NCI-H128 (cell line): ENCODE data around the gene EMC10.

Experiments
- DNase-seq: peaks from one replicate; lab custom pipeline; 2025; ENCODE audit not compliant: unreplicated experiment; lab: John Stamatoyannopoulos, UW

EMC10 gene

DNA sequence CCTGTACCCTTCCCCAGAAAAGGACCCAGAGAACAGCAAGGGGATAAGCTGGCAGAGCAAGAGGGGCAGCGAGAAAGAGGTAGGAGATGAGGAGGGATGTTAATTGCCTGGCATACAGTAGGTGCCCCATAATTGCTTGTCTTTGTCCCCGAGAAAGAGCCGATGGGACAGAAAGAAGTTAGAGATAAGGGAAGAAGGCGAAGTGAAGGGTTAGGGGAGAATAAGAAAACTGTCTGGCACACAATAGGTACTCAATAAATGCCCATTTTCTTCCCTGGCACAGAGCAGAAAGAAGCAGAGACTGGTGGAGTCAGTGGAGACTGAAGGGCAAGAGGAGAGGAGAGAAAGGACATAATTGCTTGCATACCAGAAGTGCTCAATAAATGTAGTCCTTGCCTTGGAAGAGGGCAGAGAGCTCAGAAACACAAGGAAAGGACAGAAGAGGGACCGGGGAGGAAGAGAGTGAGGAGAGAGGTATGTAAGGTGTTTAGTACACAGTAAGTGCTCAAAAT lies 18.8 kb downstream of the EMC10 start:
- DNase-seq = no peak

DNA sequence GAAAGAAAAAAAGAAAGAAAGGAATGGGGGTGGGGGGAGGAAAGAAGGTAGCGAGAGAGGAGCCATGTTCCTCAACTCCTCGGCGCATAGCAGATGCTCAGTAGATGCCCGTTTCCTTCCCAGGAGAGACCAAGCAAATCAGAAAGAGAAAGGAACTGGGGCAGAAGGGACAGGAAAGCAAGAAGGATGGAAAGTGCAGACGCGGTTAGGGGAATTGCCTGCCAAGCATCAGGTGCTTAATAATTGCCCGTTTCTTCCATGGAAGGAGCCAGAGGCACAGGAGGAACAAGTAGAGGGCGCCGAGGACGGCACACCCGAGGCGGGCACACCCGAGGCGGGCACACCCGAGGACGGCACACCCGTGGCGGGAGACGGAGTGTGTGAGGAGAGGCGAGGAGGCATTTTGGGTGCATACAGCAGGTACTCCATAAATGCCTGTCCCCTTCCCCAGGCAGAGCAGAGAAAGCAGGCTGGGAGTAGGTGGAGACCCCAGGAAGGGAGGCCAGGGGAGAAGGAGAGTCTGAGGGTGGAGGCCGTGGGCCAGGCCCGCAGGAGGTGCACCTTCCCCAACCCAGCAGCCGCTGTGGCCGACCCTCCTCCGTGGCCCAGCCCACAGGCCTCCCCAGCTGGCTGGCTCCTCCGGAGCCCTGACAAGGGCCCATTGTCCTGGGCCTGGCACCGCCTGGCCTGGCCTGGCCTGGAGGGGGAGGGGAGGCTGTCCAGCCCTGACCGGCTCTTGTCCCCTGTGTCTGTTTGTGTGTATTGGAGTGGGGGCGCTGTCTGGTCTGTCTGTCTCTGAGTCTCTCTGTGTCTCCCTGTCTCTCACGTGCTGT lies 20.1 kb downstream of the EMC10 start:
- DNase-seq = no peak

DNA sequence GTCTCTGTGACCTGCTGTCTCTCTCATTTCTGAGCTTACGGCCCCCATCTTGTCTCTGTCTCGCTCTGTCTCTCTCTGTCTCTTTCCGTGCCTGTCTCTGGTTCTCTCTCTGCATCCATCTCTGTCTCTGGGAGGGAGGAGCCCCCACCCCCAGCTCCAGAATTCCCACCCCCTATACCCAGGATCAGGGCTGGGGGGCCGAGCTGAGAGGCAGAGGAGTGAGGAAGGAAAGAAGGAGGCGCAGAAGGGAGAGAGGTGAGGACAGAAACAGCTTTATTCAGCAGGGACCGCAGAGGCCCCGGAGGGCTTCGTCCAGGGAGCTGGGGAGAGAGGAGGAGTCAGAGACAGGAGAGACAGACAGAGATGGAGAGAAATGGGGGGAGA lies 20.7 kb downstream of the EMC10 start:
- no peak for DNase-seq

DNA sequence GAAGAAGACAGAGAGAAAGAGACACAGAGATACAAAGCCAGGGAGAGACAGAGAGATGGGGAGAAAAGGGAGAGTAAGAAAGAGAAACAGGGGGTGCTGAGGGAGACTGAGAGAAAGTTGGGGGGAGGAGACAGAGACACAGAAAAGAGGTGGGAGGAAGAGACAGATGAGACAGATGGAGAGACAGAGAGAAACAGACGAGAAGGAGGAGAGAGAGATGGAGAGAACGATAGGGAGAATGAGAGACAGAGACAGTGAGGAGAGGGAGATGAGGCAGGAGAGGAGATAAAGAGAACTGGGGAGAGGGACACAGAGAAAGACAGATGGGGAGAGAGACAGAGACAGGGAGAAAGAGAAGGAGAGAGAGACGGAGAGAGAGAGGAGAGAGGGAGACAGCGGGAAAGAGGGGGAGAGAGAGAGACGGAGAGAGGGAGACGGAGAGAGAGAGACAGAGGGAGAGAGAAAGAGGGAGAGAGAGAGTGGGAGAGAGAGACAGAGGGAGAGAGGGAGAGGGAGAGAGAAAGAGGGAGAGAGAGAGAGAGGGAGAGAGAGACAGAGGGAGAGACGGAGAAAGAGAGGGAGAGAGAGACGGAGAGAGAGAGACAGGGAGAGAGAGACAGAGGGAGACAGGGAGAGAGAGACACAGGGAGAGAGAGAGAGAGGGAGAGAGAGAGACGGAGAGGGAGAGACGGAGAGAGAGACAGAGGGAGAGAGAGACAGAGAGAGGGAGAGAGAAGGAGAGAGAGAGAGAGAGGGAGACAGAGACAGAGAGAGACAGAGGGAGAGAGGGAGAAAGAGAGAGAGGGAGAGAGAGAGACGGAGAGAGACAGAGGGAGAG lies 22.1 kb downstream of the EMC10 start:
- no peak for DNase-seq

DNA sequence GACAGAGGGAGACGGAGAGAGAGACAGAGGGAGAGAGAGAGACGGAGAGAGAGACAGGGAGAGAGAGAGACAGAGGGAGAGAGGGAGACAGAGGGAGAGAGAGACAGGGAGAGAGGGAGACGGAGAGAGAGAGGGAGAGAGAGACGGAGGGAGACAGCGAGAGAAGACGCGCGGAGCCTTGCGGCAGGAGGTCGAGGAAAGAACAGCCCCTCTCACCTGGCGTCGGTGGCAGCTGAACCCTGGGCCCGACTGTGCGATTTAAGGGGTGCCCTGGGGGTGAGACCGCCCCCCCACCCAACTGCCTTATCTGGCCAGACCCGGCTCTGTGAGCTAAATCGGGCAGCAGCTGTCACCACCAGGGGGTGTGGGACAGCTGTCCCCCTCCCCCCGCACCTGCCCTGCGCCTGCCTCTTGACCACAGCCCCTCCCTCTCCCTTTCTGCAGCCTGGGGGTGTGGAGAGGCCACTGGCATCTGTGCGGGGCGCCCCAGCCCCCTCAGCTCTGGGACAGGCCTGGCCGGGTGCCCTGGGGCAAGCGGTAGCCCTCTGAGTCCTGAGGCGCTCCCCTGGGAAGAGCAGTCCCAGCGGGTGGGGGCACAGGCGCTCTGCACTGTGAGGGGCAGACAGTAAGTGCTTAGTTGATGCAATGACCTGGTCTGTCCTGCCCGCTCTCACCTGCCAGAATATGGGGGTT lies 23.9 kb downstream of the EMC10 start:
- DNase-seq = no peak

DNA sequence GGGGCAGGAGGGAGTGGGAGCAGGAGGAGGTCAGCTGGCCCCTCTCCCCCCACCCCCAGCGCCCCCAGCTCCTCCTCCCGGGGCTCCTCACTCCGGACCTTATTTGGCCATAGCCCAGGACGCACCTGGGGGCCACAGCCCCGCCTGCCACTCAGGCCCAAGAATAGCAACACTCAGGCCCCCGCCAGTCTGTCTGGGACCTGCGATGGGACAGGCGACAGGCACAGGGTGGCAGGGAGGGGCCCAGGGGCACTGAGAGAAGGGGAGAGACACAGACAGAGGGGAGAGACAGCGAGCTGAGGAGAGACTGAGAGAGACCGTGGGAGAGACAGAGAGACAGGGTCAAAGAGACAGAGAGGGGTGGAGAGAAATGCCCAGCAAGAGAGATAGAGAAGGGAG lies 24.4 kb downstream of the EMC10 start:
- DNase-seq = no peak

DNA sequence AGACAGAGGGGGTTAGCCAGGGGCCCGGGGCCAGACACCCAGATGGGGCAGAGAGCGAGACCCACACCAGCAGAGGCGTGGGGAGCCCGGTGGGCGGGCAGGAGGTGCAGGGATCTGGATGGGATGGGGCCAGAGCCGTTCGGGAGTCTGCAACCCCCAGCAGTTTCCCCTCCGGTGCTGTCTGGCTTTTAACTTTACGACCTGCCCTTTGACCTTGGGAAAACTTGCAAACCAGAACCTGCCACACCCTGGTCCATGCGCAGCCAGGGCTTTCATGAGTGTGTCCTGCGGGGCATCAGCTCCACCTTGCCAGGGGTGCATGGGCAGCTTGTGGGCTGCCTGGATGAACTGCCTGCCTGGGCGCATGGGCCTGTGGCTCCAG lies 24.9 kb downstream of the EMC10 start:
- DNase-seq = no peak

DNA sequence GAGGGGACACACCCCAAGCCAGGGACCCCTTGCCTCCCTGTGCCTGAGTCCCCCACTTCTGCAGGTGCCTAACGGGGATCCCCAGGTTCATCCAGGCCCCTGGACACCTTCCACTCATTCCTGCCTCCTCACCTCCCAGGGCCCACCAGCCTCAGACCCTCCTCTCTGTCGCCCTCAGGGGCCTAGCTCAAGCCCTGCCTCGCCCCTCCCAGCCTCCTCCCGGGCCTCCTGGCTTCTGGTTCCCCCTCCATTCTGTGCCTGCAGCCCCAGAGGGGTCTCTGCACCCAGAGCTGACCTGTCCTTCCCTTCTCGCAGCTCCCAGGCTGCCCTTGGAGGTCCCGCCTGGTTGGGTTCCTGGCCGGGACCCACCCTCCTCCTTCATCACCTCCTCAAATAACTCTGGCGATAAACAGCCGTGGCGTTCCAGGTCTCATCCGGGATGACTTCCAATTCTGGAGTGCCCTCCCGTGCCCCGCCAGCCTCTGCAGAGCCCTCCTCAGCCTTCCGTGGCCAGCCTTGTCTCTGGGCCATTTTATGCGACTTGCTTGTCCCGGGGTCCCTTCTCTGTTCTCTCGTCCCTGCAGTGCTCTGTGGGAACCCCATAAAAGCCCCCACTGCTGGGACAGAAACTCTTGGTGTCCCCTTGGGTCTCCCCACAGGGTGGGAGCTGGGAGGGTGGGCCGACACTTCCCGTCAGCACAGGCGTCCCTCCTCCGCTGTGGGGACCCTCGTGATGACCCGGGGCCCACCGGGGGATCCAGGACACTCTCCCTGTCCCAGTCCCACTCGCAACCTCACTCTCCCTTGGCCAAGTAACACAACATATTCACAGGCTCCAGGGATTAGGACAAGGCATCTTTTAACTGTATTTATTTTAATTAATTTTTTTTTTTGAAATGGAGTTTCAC lies 25.5 kb downstream of the EMC10 start:
- DNase-seq = no peak

DNA sequence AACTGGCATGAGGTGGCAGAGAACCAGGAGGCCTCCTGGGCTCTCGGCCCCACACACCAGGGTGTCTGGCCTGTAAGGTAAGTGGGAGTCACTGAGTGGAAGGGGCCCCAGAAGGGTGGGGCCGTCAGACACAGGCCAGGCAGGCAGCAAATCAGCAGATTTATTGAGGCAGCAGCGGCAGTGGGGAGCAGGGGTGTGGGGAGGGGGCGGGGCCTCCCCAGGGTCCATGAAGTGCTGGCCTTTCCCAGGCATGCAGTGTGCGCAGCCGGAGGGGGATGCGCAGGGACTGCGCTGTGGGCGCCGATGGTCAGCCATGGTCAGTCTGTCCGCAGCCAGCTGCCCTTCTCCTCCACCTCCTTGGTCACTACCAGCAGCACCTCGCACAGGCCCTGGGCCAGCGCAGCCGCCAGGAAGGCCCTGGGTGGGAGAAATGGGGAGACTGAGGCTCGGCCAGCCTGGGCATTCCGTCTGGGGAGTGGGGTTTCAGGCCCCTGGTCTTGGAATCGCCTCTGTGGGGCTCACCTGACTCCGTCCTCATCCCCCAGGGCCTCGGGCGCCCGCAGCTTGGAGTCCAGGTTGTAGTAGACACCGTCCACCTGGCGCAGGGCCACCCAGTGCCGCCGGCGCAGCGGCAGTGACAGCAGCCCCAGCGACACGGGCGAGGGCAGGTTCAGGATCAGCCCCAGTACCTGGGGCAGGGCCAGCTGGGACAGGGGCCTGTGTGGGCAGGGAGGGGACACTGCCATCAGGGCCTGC lies 29.7 kb downstream of the EMC10 start:
- DNase-seq = no peak

DNA sequence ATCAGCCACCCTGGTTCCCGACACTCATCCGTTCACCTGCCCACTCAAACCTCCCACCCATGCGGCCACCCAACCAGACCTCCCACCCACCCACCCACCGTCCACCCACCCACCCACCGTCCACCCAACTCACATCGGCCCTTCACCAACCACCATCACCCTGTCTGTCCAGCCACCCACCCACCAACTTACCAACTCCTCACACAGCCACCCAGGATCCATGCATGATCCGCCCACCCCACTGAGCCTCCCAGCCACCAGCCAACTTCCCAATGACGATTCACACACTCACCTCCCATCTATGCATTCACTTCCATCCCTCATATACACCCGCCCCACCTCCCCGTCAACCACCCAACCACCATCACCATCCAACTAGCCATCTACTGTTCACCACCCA lies 30.4 kb downstream of the EMC10 start:
- no peak for DNase-seq

DNA sequence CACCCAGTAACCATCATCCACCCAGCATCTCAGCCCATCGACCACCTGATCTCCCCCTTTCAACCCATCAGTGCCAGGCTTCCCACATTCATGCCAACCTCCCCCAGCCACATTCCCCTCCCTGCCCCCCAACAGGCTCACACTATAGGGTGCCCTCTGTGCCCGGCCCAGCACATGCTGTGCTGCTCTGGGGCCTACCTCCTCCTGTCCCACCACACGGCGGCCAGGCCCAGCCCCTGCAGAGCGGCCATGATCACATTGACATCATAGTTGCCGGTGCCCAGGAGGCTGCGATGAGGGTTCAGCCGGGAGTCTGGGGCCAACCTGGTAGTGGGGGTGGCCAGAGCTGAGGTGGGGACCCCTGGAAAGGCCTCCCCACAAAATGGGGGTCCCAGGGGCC lies 31.1 kb downstream of the EMC10 start:
- DNase-seq = no peak

DNA sequence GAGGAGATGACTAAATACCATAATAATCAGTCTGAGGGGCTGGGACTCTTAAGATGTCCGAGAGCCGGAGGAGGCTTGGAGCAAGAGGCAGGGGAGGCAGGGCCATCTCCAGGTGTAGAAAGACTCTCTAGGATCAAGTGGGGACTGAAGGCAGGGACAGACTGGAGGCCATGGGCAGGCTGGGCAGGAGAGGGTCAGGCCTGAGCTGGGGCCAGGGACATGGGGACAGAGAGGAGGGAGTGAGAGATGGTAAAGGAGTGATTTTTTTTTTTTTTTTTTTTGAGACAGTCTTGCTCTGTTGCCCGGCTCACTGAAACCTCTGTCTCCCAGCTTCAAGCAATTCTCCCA lies 32.5 kb downstream of the EMC10 start:
- DNase-seq = no peak

DNA sequence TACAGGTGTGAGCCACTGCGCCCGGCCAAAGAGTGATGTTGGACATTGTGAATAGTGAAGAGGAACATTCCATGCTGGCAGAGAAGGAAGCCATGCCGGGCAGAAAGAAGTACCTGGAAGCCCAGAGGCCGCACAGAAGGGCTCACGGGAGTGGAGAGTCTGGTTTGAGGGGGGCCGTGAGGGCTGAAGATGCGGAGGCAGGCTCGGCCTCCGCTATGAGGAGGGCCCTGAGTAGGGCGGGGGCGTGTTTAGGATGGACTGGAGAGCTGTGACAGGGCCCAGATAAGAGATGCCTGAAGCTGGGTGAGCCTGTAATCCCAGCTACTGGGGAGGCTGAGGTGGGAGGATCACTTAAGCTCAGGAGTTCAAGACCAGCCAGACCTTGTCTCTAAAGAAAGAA lies 33.1 kb downstream of the EMC10 start:
- DNase-seq = no peak

DNA sequence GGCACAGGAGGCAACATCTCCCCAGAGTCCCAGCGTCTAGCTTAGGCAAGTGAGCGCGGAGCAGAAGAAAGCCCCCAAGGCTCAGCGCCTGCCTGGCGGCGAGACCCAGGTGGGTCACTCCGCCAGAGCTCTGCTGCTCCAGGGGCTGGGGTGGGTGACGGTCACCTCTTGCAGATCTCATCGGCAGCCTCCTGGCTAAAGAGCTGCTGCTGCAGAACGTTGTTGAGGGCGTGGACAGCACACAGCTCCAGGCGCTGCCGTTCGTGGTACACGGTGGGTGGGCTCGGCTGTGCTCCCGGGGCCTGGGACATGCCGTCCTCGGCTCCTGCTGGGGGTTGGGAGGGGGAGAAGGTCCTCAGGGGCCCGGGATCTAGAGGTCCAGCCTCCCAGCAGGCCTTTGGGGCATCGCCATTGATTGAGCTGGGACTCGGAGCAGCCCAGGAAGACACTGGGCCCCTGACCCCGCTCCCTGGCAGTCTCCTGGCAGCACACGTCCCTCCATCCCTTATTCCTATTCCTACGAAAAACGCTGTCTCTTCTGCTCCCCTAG lies 33.9 kb downstream of the EMC10 start:
- no peak for DNase-seq

DNA sequence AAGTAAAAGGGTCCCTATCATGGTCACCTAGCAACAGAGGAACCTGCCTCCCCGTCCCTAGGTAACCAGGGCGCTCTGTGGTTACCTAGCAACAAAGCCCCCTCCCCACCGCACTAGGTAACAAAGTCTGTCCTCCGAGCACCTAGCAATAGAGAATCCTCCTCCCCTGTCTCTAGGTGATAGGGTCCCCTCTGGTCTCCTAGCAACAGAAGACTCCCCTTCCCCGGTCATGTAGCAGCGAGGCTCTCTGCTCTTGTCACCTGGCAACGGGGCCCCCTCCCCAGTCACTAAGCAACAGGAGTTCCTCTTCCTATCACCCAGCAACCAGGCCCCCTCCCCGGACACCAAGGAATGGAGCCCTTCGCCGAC lies 34.4 kb downstream of the EMC10 start:
- DNase-seq = peak; percentile 89

DNA sequence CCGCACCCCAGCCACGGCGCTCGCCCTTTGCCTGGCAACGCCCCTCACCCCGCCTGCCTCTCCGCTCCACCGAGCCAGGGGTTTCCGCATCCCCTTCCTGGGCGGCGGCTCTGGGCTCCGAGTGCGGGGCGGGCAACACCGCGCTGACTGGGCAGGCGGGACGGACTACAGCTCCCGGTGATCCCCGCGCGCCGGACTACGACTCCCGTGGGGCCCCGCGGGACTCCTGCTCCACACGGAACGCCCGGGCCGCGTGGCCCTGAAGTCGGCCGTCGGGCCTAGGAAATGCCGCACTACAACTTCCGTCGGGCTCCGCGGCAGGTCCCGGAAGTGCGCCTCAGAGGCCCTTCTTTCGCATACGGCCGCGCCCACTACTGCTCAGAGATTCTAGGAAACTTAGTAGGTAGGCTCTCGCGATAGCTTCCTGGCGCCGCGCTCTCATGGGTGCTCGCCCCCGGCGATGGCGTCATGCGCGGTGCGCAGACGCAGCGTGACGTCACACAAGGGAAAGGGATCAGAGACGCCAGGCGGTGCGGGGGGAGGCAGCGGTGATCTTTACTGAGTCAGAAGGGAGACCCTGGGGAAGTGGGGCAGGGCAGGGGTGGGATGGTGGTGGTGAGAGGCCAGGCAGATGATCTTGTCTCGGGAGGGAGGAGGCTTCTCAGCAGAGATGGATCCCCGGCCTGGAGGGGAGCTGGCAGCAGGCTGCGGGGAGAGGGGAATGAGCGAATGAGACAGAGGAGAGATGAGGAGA lies 34.9 kb downstream of the EMC10 start, which contains the start of gene JOSD2:
Gene JOSD2 (minus strand): TSS at position 123 of the 754 bp plus-strand sequence. CDS start 760 bp downstream, outside the sequence.
- DNase-seq = peak; percentile 96

DNA sequence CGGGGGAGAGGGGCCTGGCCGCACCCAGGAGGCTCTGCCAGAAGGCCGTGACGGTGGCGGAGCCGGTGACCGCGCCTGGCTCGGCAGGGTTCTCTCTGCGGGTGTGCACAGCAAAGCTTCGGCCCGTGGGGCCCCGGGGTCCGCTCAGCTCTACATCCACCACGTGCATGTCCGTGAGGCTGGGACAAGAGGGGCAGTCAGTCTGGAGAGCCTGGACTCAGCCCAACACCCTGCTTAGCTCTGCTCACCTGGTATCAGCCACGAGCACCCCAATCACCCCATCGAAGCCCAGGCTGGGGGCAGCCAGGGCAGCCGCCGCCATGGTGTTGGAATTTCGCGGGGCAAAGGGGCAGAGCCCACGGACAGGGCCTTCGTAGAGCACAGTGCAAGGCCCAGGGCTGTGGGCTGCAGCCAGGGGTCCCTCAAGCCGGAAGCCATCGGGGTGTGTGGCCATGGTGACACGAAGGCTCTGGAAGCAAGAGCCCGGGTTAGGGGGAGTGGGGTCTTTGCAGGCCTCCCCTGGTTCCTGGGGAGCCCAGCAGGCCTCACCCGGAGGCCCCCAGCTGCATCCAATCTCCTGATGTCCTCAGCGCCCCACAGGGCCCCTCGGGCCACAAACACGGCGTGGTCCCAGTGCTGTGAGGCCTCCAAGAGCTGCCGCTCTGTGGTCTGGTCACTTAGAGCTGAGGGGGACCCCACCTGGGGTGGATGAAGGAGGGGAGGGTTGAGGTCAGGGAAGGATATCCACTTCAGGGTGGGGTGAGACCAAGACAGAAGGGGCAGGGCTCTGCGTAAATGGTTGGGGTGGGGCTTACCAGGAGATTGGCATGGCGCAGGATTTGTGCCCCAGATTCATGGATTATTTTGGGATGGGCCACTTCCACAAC lies 36.0 kb downstream of the EMC10 start:
- DNase-seq = no peak
